Measurements from ENCODE around the gene EEF1AKMT1.

DNA sequence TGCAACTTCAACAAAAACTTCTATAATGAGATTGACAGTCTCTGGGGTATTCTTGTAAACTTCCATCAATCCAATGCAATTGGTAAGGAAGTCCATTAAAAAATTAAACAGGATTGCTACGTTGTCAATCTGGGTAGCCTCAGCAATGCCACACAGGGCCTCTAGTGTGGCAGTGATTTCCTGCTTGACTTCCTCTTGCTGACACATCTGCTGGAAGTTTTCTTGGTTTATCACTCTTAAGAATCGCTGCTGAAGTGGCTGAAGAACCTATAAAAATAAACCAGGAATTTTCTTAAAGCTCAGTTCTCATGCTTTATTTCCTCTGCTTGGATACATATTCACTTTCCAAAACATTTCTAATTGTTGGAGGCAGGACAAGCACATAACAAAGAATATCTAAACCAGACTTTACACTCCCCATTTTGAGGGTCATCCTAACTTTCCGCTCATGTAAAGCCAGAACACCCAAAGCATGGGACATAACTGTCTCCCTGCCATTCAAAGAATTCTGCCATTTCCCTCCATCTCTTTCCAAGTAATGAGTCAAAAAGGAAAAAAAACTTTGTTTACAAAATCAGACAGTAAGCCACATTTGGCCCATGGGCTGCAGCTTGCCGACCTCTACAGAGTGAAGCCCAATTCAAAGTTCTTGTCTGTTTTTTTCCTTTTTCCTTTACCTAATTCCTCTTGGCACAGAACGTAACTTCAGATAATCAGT, 23.2 kb upstream of the EEF1AKMT1 start:
- no peak for TF ChIP-seq ZNF8 (CRISPR knock-in tag; IDR thresholded peaks at IDR 0.05)
- TF ChIP-seq, protein P1, sequence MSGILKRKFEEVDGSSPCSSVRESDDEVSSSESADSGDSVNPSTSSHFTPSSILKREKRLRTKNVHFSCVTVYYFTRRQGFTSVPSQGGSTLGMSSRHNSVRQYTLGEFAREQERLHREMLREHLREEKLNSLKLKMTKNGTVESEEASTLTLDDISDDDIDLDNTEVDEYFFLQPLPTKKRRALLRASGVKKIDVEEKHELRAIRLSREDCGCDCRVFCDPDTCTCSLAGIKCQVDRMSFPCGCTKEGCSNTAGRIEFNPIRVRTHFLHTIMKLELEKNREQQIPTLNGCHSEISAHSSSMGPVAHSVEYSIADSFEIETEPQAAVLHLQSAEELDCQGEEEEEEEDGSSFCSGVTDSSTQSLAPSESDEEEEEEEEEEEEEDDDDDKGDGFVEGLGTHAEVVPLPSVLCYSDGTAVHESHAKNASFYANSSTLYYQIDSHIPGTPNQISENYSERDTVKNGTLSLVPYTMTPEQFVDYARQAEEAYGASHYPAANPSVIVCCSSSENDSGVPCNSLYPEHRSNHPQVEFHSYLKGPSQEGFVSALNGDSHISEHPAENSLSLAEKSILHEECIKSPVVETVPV (CRISPR knock-in tag; IDR thresholded peaks at IDR 0.05), result no peak
- TF ChIP-seq, protein P2, sequence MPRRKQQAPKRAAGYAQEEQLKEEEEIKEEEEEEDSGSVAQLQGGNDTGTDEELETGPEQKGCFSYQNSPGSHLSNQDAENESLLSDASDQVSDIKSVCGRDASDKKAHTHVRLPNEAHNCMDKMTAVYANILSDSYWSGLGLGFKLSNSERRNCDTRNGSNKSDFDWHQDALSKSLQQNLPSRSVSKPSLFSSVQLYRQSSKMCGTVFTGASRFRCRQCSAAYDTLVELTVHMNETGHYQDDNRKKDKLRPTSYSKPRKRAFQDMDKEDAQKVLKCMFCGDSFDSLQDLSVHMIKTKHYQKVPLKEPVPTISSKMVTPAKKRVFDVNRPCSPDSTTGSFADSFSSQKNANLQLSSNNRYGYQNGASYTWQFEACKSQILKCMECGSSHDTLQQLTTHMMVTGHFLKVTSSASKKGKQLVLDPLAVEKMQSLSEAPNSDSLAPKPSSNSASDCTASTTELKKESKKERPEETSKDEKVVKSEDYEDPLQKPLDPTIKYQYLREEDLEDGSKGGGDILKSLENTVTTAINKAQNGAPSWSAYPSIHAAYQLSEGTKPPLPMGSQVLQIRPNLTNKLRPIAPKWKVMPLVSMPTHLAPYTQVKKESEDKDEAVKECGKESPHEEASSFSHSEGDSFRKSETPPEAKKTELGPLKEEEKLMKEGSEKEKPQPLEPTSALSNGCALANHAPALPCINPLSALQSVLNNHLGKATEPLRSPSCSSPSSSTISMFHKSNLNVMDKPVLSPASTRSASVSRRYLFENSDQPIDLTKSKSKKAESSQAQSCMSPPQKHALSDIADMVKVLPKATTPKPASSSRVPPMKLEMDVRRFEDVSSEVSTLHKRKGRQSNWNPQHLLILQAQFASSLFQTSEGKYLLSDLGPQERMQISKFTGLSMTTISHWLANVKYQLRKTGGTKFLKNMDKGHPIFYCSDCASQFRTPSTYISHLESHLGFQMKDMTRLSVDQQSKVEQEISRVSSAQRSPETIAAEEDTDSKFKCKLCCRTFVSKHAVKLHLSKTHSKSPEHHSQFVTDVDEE (CRISPR knock-in tag; IDR thresholded peaks at IDR 0.05), result no peak
- no peak for TF ChIP-seq BACH2 (CRISPR knock-in tag; IDR thresholded peaks at IDR 0.05; ENCODE audit: borderline replicate concordance)
- TF ChIP-seq PPARA (CRISPR knock-in tag; IDR thresholded peaks at IDR 0.05; ENCODE audit: borderline replicate concordance), result no peak
- TF ChIP-seq ZNF565 (CRISPR knock-in tag; conservative IDR thresholded peaks at IDR 0.05; ENCODE audit: low read depth), result no peak
- TF ChIP-seq, protein P3, sequence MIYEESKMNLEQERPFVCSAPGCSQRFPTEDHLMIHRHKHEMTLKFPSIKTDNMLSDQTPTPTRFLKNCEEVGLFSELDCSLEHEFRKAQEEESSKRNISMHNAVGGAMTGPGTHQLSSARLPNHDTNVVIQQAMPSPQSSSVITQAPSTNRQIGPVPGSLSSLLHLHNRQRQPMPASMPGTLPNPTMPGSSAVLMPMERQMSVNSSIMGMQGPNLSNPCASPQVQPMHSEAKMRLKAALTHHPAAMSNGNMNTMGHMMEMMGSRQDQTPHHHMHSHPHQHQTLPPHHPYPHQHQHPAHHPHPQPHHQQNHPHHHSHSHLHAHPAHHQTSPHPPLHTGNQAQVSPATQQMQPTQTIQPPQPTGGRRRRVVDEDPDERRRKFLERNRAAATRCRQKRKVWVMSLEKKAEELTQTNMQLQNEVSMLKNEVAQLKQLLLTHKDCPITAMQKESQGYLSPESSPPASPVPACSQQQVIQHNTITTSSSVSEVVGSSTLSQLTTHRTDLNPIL (CRISPR knock-in tag; IDR thresholded peaks at IDR 0.05; ENCODE audit: low read depth), result no peak
- TF ChIP-seq CSDC2 (CRISPR knock-in tag; IDR thresholded peaks at IDR 0.05), result no peak
- no peak for TF ChIP-seq ZFP3 (CRISPR knock-in tag; IDR thresholded peaks at IDR 0.05)
- TF ChIP-seq, protein P4, sequence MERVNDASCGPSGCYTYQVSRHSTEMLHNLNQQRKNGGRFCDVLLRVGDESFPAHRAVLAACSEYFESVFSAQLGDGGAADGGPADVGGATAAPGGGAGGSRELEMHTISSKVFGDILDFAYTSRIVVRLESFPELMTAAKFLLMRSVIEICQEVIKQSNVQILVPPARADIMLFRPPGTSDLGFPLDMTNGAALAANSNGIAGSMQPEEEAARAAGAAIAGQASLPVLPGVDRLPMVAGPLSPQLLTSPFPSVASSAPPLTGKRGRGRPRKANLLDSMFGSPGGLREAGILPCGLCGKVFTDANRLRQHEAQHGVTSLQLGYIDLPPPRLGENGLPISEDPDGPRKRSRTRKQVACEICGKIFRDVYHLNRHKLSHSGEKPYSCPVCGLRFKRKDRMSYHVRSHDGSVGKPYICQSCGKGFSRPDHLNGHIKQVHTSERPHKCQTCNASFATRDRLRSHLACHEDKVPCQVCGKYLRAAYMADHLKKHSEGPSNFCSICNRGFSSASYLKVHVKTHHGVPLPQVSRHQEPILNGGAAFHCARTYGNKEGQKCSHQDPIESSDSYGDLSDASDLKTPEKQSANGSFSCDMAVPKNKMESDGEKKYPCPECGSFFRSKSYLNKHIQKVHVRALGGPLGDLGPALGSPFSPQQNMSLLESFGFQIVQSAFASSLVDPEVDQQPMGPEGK (CRISPR knock-in tag; IDR thresholded peaks at IDR 0.05; ENCODE audit: borderline replicate concordance), result no peak
- TF ChIP-seq TOX (CRISPR knock-in tag; IDR thresholded peaks at IDR 0.05; ENCODE audit: borderline replicate concordance), result no peak
- peak; percentile 20; the same call in 1 of the 2 replicates for TF ChIP-seq ISL1 (CRISPR knock-in tag; IDR thresholded peaks at IDR 0.05)

Measured in SK-N-SH treated with all-trans-retinoic acid at 6 μM for 48 hours (cell line).